Measurements from ENCODE around the gene UGT3A2.
A peak's percentile ranks its signal among the peaks of the same experiment; 100 is the strongest.

Gene UGT3A2

GRCh38 chr5:36096486-36096885 is 29.8 kb upstream of the UGT3A2 start:
- Mint-ChIP-seq H3K27ac (no peak overlapping the region), H3K4me3 (no peak overlapping the region), H3K27me3 (ENCODE audit: low read depth) (no peaks in the 10 kb centered on the region), H3K9me3 (peaks cover 3% of the 10 kb centered on the region), H3K4me1 (no peaks in the 10 kb centered on the region), H3K36me3 (ENCODE audit: low read depth) (no peaks in the 10 kb centered on the region)
- no peak for TF ChIP-seq CTCF (IDR thresholded peaks at IDR 0.05; ENCODE audit: unreplicated experiment in 3 of 3)

GRCh38 chr5:36089989-36090388 is 23.3 kb upstream of the UGT3A2 start:
- no peaks in the 10 kb centered on the region for H3K36me3 Mint-ChIP-seq (ENCODE audit: low read depth)
- no peak overlapping the region for H3K27ac Mint-ChIP-seq

GRCh38 chr5:36079200-36079781 is 12.6 kb upstream of the UGT3A2 start:
- TF ChIP-seq CTCF (IDR thresholded peaks at IDR 0.05; ENCODE audit: unreplicated experiment in 3 of 3) = peak; percentile 58 to 62 (median 62)
- peaks cover 7% of the 10 kb centered on the region for H3K9me3 Mint-ChIP-seq
- no peaks in the 10 kb centered on the region for H3K4me1 Mint-ChIP-seq
- H3K27me3 Mint-ChIP-seq (ENCODE audit: low read depth) = peaks cover 3% of the 10 kb centered on the region
- no peaks in the 10 kb centered on the region for H3K36me3 Mint-ChIP-seq (ENCODE audit: low read depth)
- H3K27ac Mint-ChIP-seq = no peak overlapping the region
- H3K4me3 Mint-ChIP-seq = no peak overlapping the region

More at GRCh38 chr5:36089989-36090388, 23.3 kb upstream of the UGT3A2 start:
- no peak for TF ChIP-seq CTCF (IDR thresholded peaks at IDR 0.05; ENCODE audit: unreplicated experiment in 3 of 3)
- no peaks in the 10 kb centered on the region for H3K4me1 Mint-ChIP-seq
- H3K27me3 Mint-ChIP-seq (ENCODE audit: low read depth) = no peaks in the 10 kb centered on the region
- peaks cover 13% of the 10 kb centered on the region for H3K9me3 Mint-ChIP-seq
- H3K4me3 Mint-ChIP-seq = no peak overlapping the region

GRCh38 chr5:36078430-36078829 is 11.7 kb upstream of the UGT3A2 start:
- Mint-ChIP-seq H3K4me3 (no peak overlapping the region), H3K36me3 (ENCODE audit: low read depth) (no peaks in the 10 kb centered on the region), H3K27ac (no peak overlapping the region), H3K9me3 (no peaks in the 10 kb centered on the region), H3K4me1 (no peaks in the 10 kb centered on the region), H3K27me3 (ENCODE audit: low read depth) (peaks cover 3% of the 10 kb centered on the region)
- no peak for TF ChIP-seq CTCF (IDR thresholded peaks at IDR 0.05; ENCODE audit: unreplicated experiment in 3 of 3)

- Mint-ChIP-seq H3K27ac (no peak overlapping the region), H3K4me3 (no peak overlapping the region), H3K9me3 (no peaks in the 10 kb centered on the region), H3K27me3 (ENCODE audit: low read depth) (peaks cover 7% of the 10 kb centered on the region), H3K4me1 (no peaks in the 10 kb centered on the region), H3K36me3 (ENCODE audit: low read depth) (no peaks in the 10 kb centered on the region)
- peak in 1 of 3 experiments; percentile 8 for TF ChIP-seq CTCF (IDR thresholded peaks at IDR 0.05; ENCODE audit: unreplicated experiment in 3 of 3)
Measured at GRCh38 chr5:36073595-36074216, 7.0 kb upstream of the UGT3A2 start.

All from nephron (organoid).